HG03039 (cell line): ENCODE results near the gene SYT1.

Source experiments
- ATAC-seq: cut with Tn5 transposase; IDR thresholded peaks from one replicate; pipeline ENCODE4 v1.9.1; 2021; ENCODE audit warnings: mild to moderate bottlenecking, moderate library complexity; ENCODE audit not compliant: unreplicated experiment

Gene SYT1

DNA sequence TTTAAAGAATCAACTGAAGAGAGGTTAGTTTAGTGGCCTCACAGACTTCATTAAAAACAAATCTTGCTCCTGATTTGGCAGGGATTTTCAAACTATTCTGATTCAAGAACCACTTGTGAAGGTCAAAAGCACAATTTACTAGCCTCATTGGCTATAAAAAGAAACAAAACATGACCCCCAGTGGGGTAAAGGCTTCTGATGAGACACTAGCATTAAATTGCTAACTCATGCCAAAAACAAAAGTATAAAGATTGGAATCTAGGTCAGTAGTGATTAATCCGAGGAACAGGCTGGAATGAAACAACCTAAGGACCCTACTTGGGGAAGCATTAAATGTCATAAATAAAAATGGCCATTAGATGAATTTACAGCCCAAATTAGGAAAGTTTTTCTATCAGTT lies 513.9 kb downstream of the SYT1 start:
- no peak for ATAC-seq

DNA sequence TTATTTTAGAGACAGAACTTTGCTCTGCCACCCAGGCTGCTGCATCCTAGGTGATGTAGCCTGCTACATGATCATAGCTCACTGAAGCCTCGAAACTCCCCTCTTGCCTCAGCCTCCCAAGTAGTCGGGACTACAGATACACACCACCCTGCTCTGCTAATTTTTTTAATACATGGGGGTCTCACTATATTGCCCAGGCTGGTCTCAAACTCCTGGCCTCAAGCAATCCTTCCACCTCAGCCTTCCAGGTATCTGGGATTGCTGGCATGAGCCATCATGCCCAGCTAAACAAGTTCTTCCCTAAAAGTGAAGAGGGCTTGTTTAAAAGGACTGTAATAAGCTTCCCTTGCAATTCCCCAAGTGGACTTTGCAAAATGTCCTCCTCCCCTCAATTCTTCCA lies 515.8 kb downstream of the SYT1 start:
- no peak for ATAC-seq

DNA sequence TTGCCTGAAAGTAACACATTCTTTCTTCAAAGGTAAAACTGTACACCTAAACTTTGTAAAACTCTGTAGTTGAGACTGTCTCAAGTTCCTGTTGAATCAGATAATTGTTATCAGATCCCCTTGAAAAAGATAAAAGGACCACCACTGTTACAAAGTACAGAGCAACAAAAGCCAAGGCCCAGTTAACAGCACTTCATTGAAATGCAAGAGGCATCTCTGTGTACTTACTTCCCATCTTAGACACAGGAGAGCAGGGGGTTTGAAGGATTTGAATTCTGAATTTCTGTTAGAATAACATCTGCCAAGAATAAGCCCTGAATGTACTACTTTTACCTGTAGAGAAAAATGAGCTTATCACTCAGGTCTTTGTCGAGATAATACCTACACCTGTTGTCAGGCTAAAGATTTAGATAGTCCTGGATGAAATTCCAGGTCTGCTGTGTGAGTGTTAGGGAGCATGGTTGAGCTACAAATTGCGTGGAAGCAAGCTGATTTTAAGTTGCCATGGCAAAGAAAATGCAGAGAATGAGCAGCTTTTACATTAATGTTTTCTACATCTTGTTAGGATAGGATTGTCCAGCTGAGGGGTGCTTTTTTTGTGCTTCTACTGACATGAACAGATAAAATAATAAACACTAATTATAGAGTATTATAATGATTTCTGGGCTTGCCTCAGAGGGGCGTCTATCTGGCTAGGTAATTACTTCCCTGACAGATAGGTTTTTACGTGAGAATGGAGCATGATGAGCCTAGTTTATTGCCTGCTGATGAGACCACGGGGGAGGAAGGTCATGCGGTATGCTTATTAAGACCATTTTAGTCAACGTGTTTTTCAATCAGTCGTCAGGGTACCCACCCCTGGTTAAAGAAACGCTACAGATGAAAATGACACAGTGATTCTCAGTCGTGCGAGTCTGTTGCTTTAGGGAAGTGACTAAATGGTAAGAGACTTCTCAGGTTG lies 517.0 kb downstream of the SYT1 start:
- ATAC-seq = no peak

DNA sequence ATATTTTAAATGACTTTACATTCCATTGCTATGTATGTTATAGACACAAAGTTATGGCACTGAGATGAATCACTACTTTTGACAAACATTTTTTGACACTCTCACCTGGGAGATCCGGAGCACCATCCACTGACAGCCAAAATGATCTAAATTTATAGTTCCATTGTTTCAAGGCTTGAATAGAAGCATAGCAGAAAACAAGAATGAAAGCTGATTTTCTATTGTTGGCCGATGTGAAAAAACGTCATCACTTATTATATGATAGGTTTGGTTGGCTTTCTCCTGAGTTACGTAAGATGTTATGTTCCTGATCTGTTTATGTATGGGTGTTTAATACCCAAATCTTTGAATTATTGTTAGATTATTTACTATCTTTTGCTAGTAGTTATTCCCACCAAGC lies 520.0 kb downstream of the SYT1 start:
- ATAC-seq = no peak

DNA sequence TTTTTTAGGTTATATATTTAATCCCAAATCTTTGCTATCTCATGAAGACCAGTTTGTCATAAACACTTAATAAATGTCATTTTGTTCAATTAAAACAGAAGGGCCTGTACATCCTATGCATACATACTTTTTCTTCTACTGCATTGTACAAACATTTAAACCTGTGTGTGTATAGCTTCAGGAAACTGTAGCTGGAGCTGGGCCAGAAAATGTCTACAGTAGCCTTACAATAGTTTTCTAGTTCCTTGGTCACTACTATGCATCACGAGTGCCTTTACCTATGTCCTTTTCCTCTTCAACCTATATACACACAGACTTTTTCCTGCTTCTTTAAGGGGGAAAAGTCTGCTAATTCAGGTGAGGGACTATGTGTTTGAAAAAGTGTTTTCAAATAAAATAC lies 523.4 kb downstream of the SYT1 start:
- ATAC-seq = no peak

DNA sequence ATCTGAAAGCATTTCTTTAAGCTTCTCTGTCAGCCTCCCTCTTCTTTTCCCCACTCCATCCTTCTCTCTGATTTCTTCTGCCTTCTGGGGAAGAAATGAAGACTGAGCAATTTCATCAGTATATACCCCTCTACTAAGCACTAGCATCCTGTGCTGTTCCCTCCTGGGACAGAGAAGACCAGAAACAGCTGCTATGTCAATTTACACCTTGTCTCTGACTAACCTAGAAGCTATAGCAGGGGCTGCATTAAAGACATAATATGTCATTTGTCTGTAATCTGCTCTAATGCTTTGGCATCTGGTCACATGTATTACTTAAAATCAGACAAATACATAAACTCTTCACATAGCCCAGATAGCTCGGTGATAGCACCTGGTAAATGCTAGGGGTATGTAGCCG lies 529.3 kb downstream of the SYT1 start:
- no peak for ATAC-seq

DNA sequence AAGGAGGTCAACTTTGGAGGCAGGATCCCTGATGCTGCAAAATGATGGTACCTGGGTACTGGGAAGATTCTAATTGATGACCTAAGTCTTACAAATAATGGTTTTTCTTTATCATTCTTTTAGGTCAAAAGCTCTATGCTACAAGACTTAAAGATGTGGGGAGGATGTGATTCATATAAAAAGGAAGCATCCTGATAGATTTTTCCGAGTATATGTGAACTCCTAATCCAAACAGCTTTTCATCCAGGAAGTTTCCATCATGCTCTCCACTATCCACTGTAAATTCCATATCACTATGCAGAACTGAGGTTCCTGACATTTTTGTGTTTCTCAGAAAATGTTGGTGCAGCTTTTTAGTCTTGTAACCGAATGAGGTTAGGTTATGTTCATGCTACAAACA lies 533.0 kb downstream of the SYT1 start:
- no peak for ATAC-seq

DNA sequence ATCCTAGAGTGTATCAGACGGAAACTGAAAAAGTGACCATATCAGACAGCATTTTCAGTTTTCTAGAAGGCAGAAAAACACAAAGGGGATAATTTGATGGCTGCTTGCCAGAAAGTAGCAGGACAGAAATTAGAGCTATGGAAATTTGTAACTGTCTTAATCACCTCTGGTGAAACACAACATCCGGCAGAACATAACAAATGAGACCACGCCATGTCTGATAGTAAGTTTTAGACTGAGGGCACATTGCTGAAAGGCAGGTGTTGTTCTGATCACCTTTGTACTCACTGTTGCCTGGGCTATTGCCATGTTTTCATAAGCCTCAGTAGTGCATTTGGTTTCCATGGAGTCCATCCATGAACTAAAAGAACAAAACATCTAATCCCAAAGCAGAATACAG lies 535.9 kb downstream of the SYT1 start:
- no peak for ATAC-seq

DNA sequence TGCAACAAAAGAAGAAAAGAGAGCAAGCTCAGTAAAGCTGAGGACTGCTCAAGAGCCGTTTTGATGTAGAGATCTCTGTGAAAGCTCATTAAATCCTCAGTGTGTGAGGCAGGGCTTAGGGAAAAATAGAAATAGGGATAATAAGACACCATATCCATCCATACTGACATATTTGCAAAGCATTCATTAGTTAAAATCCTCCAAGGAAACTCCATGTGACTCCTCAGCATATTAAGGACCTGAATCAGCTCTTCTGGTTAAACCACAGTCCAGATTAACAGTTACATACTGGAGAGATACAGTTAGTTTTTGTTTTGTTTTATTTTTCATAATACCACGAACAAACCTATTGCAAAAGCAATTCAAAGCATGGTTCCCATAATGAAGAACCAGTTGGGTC lies 538.0 kb downstream of the SYT1 start:
- ATAC-seq = no peak

DNA sequence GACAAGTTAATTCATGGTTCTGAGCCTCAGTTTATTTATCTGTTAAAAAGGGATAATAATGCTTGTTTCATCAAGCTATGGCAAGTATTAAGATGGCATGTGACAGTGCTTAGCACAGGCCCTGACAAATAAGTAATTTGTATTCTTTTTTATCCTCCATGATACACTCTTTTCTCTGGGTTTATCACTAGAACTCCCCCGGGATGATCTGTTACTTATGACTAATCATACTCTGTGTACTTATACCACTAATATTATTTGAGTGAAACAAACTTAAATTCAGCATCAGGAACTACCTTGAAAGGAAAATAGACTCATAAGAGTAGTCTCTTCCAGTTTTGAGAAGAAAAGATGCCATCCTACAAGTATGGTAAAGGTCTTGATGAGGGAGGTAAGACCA lies 542.4 kb downstream of the SYT1 start:
- no peak for ATAC-seq

DNA sequence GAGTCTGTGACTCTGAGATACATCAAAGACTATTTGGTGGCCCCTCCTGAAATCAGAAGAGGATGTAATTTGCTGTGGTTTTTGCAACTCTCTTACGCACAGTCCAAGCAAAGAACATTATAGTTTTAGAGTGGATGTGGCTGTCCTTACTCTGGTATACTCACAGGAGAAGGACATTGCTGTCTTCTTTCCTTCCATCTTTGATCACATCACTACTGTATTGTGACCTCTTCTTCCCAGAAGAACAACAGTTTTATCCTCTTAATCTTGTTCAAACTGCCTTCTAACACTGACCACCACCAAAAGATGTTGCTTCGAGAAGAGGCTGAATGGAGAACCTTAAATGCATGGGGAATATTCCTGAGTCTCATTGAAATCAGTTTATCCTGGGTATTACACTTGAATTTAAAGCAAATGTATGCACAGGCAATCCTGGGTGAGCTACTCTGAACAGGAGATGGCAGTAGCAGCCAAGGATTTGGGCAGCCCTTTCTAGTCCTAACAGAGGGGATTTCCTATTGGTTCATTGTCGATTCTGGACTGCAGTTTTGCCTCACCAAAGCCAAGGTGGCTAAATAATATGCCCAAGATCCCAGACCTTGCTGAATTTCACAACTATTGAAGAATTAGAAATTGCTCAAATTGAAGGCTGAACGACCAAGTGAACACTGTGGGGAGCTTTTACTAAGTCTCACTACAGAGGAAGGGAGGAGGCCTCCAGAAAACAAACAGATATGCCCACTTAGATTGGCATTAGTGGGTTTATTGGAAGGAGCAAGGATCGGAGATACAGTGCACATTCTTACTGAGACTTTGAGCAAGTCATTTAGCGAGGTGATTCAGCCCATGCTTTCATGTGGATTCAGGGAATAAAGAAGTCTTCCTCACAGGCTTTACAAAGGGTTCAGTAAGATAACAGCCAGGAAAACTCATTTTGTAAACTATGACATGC lies 543.4 kb downstream of the SYT1 start:
- peak; percentile 82 for ATAC-seq

DNA sequence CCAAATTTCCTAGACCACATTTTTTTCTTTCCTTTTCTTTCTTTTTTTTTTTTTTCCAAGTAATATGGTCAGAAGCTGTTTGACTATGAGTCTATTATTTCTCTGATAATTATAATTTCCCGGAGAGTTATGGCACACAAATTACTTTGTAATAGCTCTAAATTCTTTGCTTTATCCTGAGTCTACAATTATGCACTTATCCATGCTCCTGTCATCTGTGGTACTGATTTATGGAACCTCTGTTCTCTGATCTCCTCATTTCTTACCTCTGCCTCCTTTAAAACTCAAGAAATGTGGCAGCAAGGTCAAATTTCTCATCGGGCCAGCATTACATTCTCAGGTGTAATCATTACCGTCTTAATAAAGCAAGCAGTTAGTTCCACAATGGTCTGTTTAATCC lies 544.1 kb downstream of the SYT1 start:
- ATAC-seq = no peak

DNA sequence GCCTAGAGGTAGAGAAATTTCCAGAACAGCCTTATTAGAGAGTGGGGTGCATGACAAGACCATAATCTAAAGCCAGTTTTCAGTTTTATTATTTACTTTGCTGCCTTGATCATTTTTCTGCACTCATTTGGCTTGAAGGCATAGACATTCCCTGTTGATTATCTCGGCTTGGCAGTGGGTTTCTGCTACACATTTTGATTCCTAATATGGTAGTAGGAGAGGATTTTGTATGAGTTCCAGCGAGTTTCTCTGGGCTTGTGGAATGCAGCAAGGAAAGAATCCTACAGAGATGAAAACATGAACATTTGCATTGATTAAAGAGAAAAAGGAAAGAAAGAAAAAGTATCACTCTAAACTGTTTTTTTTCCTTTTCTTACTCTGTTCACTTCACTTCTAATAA lies 545.0 kb downstream of the SYT1 start:
- no peak for ATAC-seq

DNA sequence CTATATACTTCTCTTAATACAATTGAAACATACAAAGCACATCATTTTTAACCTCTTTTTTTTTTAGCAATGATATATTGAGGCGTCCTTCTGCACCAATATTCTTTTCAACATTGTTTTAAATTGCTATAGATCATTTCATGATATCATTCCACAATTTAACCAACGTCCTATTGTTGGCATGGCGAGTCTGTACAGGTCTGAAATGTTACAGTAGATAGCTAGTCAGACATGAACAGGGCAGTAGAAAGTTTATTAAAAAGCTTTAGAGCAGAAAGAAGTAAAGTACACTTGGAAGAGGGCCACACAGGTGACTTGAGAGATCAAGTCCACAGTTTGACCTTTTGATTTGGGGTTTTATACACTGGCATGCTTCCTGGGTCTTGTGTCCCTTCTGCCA lies 547.2 kb downstream of the SYT1 start:
- no peak for ATAC-seq

DNA sequence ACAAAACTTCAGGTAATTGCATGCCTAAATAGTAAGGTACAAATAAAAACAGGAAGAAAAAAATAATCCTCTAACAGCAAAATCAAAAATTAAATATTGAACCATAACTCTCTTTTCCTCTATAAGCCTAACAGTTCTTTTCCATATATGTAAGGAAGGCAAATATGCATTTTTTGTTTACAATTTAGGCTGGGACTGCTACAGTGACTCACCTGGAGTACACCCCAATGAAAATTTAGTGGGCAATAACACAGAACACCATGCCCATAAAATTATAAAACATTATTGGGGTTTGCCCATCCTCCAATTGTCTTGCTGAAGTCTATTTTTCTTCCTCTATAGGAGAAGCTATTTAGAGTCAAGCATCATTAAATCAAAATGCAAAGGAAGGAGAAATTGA lies 549.2 kb downstream of the SYT1 start:
- ATAC-seq = no peak

DNA sequence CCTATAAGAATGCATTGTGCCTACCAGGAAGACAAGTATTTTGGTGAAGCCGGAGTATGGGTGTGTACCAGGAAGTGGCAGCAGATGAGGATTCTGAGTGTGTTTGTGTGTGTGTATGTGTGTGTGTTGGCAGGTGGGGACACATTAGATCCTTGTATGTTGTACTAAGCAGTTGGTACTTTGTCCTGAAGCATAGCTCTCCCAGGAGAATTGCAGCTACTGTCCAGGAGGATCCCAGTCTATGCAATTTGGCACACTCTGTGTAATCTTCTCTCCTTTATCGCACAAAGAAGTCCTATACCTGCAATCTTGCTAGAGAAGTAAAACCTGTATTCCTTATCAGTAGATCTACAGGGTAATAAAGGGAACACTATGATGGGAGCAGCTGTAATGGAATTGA lies 549.7 kb downstream of the SYT1 start:
- no peak for ATAC-seq

DNA sequence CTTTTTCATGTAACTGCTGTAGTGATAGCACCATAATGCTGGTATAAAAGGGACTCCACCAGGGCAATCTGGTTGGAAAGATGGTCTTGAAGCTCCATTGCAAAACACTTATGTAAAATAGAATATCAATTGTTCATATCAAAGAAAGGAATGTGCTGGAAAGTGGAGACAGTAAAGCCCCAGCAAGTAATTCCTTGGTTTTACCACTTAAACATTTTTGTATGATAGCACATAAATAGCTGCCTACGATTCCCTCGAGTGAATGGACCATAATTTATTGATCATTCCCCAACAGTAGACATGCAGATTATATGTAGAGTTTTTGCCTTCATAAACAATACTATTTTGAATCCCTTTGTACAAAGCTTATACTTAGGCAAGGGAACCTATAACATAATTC lies 550.7 kb downstream of the SYT1 start:
- no peak for ATAC-seq

DNA sequence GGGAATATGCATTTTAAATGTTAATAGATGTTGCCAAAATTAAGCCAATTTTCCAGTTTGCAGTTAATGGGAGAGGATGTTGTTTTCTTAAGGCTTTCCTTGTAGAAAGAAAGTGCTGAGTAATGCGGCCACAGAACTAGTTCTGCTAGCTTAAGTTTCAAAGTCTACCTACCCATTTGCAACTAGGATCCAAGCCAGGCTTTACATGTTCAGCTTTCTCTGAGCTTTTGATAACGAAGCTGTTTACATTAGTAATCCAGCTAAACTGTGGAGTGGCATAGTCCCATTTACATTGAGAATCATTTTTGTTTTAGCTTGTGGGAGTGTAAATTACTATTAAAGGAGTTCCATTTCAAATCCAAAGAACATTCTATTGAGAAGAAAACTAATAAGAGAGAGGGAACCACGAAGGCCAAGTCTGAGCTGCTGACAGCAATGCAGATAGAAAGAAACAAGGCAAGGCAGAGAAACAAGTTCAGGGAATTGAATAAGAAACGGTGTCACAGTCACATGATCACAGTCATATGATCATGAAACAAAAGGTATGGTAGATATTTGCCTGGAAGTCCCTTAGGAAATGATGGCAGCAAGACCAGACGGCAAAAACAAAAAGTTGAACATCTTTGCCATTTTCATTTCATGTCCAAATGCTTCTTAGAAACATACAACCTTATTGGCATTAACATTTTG lies 551.3 kb downstream of the SYT1 start:
- ATAC-seq = no peak

DNA sequence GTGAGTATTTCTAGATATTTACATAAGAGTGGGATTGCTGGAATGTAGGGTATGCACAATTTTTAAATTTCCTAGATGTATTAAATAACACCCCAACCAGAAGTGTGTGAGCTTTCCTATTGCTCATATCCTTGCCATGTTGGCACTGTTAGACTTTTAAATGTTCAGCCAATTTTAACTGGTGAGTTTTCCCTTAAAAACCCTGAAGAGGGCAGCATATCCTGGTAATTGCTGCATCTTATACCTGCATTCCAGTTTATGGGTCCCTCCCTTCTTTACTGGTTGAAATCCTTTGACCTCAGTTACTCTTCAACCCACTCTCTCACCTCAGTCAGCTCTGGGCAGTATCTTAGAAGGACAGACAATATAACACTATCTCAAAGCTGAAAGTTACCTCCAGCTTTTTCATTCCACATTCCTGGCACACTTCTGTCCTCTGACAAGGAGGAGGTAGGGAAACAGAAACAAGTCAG lies 555.6 kb downstream of the SYT1 start:
- ATAC-seq = no peak

DNA sequence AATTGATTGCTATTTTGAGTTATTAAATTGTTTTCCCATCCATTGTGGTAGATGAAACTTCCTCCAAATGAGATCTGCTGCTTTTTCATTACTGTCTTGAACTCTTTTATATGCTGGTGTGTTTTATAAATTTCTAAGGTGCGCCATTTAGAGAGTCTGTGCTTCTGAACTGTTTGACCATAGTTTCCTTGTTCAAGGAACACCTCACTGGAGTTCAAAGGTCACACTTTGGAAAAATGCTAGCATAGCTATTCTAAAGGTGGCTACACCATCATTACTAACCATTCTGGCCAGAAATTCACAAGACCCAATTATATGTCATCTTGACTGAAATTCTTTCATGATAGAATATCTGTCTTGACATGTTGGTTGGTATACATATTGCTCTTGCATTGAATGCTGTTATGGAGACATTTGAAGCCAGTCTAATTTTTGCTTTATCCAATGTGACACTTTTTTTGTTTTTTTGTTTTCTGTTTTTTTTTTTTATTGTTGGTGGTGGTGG lies 556.7 kb downstream of the SYT1 start:
- no peak for ATAC-seq
